IMR-90 (cell line): ENCODE data around the gene STX8. TPM values are rescaled to one million over a fixed set of nuclear protein-coding genes. Genes with fewer than 3 reads are reported as not detected.

Experiments
- ATAC-seq: fragments of 200-7000 bp; cut with Tn5 transposase; 2 replicates; pipeline ENCODE4 v1.9.1; 2020; ENCODE audit warnings: low read depth, mild to moderate bottlenecking, moderate library complexity
- BruUV-seq: library from RNA; stranded (reverse); fragments of 400-500 nt; replicated peaks from 2 replicates; lab custom pipeline; 2021; lab: Mats Ljungman, UMichigan
- CTCF ChIA-PET: fragments of 300-600 bp; formaldehyde crosslinking; extraction: SDS; loops from one replicate; lab custom pipeline; 2021; ENCODE audit warnings: antibody characterized with exemption; lab: Yijun Ruan, JAX
- POLR2A ChIA-PET: fragments of 300-600 bp; sonication (Branson Sonifier 250); formaldehyde crosslinking; loops from one replicate; lab custom pipeline; 2022; ENCODE audit warnings: antibody characterized with exemption; ENCODE audit not compliant: unreplicated experiment; lab: Charles Lee
- DNase-seq: peaks from one replicate; pipeline ENCODE4 v3.0.0; 2013
- H2AFZ ChIP-seq: replicated peaks from 2 replicates; pipeline ENCODE3; 2013; ENCODE audit warnings: low read length, mild to moderate bottlenecking; ENCODE audit not compliant: poor library complexity
- H2AK5ac ChIP-seq: 2 replicates; pipeline ENCODE4 v1.6.1; 2013; ENCODE audit warnings: low read depth, low read length, inconsistent platforms
- H2AK9ac ChIP-seq: replicated peaks from 2 replicates; pipeline ENCODE3; 2013; ENCODE audit warnings: mild to moderate bottlenecking, low read depth, low read length, moderate library complexity; ENCODE audit not compliant: poor library complexity
- H2BK120ac ChIP-seq: 2 replicates; pipeline ENCODE4 v1.6.1; 2013; ENCODE audit warnings: low read depth, low read length, inconsistent platforms
- H2BK15ac ChIP-seq: 3 replicates; pipeline ENCODE4 v1.6.1; 2013; ENCODE audit warnings: low read depth, low read length, inconsistent platforms
- H2BK20ac ChIP-seq: 2 replicates; pipeline ENCODE4 v1.6.1; 2013; ENCODE audit warnings: low read depth, mild to moderate bottlenecking, inconsistent platforms, low read length, moderate library complexity
- H2BK5ac ChIP-seq: 2 replicates; pipeline ENCODE4 v1.6.1; 2013; ENCODE audit warnings: mild to moderate bottlenecking, low read depth, low read length, inconsistent platforms; ENCODE audit not compliant: poor library complexity, severe bottlenecking
- H3K14ac ChIP-seq: replicated peaks from 2 replicates; pipeline ENCODE4 v1.6.1; 2013; ENCODE audit warnings: low read depth, low read length, inconsistent platforms
- H3K18ac ChIP-seq: 2 replicates; pipeline ENCODE4 v1.6.1; 2013; ENCODE audit warnings: low read depth, low read length, control low read depth
- H3K23ac ChIP-seq: 2 replicates; pipeline ENCODE4 v1.6.1; 2013; ENCODE audit warnings: low read depth, low read length, inconsistent platforms
- H3K27ac ChIP-seq: 2 replicates; pipeline ENCODE4 v1.5.1; 2013; ENCODE audit warnings: mild to moderate bottlenecking, control low read depth, low read length; ENCODE audit not compliant: insufficient read depth
- H3K27me3 ChIP-seq: 2 replicates; pipeline ENCODE4 v1.6.1; 2013; ENCODE audit warnings: low read length; ENCODE audit not compliant: control insufficient read depth, insufficient read depth
- H3K36me3 ChIP-seq: 2 replicates; pipeline ENCODE4 v1.6.1; 2013; ENCODE audit warnings: low read length, mixed read lengths; ENCODE audit not compliant: control insufficient read depth, insufficient read depth
- H3K4ac ChIP-seq: 2 replicates; pipeline ENCODE4 v1.6.1; 2013; ENCODE audit warnings: low read depth, low read length, inconsistent platforms
- H3K4me1 ChIP-seq: 2 replicates; pipeline ENCODE4 v1.6.1; 2013; ENCODE audit warnings: low read length, mixed read lengths; ENCODE audit not compliant: control insufficient read depth, insufficient read depth
- H3K4me2 ChIP-seq: 2 replicates; pipeline ENCODE4 v1.6.1; 2013; ENCODE audit warnings: low read depth, mild to moderate bottlenecking, control low read depth, low read length, moderate library complexity
- H3K4me3 ChIP-seq: 2 replicates; pipeline ENCODE4 v1.5.1; 2013; ENCODE audit warnings: low read depth, mild to moderate bottlenecking, control low read depth, low read length, moderate library complexity; ENCODE audit not compliant: insufficient read depth
- H3K56ac ChIP-seq: 2 replicates; pipeline ENCODE4 v1.6.1; 2013; ENCODE audit warnings: low read length, inconsistent platforms; ENCODE audit not compliant: insufficient read depth; ENCODE audit errors: extremely low read depth
- H3K79me1 ChIP-seq, 2 experiments: 2 replicates each; pipeline ENCODE4 v1.6.1; 2013; ENCODE audit warnings: low read length in 2 of 2, inconsistent platforms in 1 of 2, low read depth in 1 of 2
- H3K9ac ChIP-seq: 2 replicates; pipeline ENCODE4 v1.6.1; 2013; ENCODE audit warnings: low read depth, low read length, control low read depth
- H3K9me1 ChIP-seq: 2 replicates; pipeline ENCODE4 v1.6.1; 2013; ENCODE audit warnings: low read length, inconsistent platforms; ENCODE audit not compliant: insufficient read depth
- H3K9me3 ChIP-seq: 2 replicates; pipeline ENCODE4 v1.6.1; 2013; ENCODE audit warnings: low read length; ENCODE audit not compliant: control insufficient read depth, insufficient read depth
- H4K20me1 ChIP-seq: 2 replicates; pipeline ENCODE4 v1.6.1; 2013; ENCODE audit warnings: low read length, inconsistent platforms; ENCODE audit not compliant: insufficient read depth
- H4K5ac ChIP-seq: 2 replicates; pipeline ENCODE4 v1.6.1; 2013; ENCODE audit warnings: mild to moderate bottlenecking, low read depth, low read length, control low read depth
- H4K8ac ChIP-seq, 2 experiments: 2 replicates each; pipeline ENCODE4 v1.6.1; 2013; ENCODE audit warnings: low read depth in 2 of 2, low read length in 2 of 2, control low read depth in 1 of 2, inconsistent platforms in 1 of 2
- H4K91ac ChIP-seq: 2 replicates; pipeline ENCODE4 v1.6.1; 2013; ENCODE audit warnings: low read depth, low read length, inconsistent platforms; ENCODE audit not compliant: insufficient read depth
- BHLHE40 ChIP-seq: fragments of 150-350 bp; IDR thresholded peaks from 2 replicates; pipeline ENCODE4 v1.6.1; 2016; ENCODE audit warnings: mild to moderate bottlenecking, low read depth, low read length
- CEBPB ChIP-seq: IDR thresholded peaks from 2 replicates; pipeline ENCODE4 v1.6.1; 2012; ENCODE audit warnings: low read depth, low read length, improper control_type of control experiment
- FOS ChIP-seq: fragments of 150-350 bp; IDR thresholded peaks from 2 replicates; pipeline ENCODE4 v1.6.1; 2016; ENCODE audit warnings: low read depth, low read length
- POLR2A ChIP-seq: IDR thresholded peaks from 2 replicates; pipeline ENCODE4 v1.6.1; 2012; ENCODE audit warnings: mild to moderate bottlenecking, low read depth, low read length
- RCOR1 ChIP-seq: IDR thresholded peaks from 2 replicates; pipeline ENCODE4 v1.6.1; 2012; ENCODE audit warnings: mild to moderate bottlenecking, low read length, improper control_type of control experiment; ENCODE audit not compliant: insufficient replicate concordance
- RFX5 ChIP-seq: IDR thresholded peaks from 2 replicates; pipeline ENCODE4 v1.8.0; 2012; ENCODE audit warnings: low read depth, mild to moderate bottlenecking, low read length, moderate library complexity
- SMC3 ChIP-seq: fragments of 150-350 bp; IDR thresholded peaks from 2 replicates; pipeline ENCODE4 v1.6.1; 2016; ENCODE audit warnings: low read depth, mild to moderate bottlenecking, antibody characterized with exemption, low read length, moderate library complexity
- WGBS, 2 experiments: methylation state at CpG; one replicate each; pipeline versions ENCODE4 v1.1.5 to v1.1.7; 2013; ENCODE audit warnings: missing lambda C conversion rate in 2 of 2; ENCODE audit not compliant: insufficient read length in 1 of 2; ENCODE audit errors: extremely low coverage in 2 of 2; 5-methylcytosine and 5-hydroxymethylcytosine counted together
- dilution Hi-C: fragments of 300-500 bp; cut with HindIII; formaldehyde crosslinking; loops from one replicate; pipeline ENCODE4 v1.14.3; 2018; ENCODE audit warnings: low sequenced_read_pairs; ENCODE audit not compliant: unreplicated experiment
- in situ Hi-C: fragments of 300-500 bp; cut with MboI; formaldehyde crosslinking; loops from 3 replicates; pipeline ENCODE4 v1.14.3; 2019; ENCODE audit warnings: low sequenced_read_pairs, inconsistent platforms, mixed read lengths
- intact Hi-C: fragments of 100-400 bp; cut with micrococcal nuclease; formaldehyde crosslinking; loops from 2 replicates; pipeline ENCODE4 v1.10.0; 2022
- polyA plus RNA-seq, 3 experiments: library from polyadenylated mRNA; depleted of rRNA; stranded (reverse); fragments of >200 nt; gene quantifications; 2 replicates each; pipeline ENCODE4 v1.2.3, GENCODE V29; 2012; ENCODE audit warnings: low replicate concordance in 1 of 3
- total RNA-seq: library from RNA; depleted of rRNA; stranded (reverse); fragments of >200 nt; gene quantifications from 2 replicates; pipeline ENCODE4 v1.2.3, GENCODE V29; 2012
- TF ChIP-seq, protein P1 (sequence below): conservative IDR thresholded peaks from 2 replicates; pipeline ENCODE4 v1.5.1; 2012; ENCODE audit warnings: mild to moderate bottlenecking, low read depth, low read length, improper control_type of control experiment
- TF ChIP-seq, protein P2 (sequence below): fragments of 150-350 bp; IDR thresholded peaks from 2 replicates; pipeline ENCODE4 v1.6.1; 2016; ENCODE audit warnings: low read depth, mild to moderate bottlenecking, low read length, moderate library complexity, borderline replicate concordance

The STX8 gene
- total and polyA plus RNA-seq, 2 of the 4 experiments (the other 2 are of a cell fraction), result 26.5 to 47.0 TPM

DNA sequence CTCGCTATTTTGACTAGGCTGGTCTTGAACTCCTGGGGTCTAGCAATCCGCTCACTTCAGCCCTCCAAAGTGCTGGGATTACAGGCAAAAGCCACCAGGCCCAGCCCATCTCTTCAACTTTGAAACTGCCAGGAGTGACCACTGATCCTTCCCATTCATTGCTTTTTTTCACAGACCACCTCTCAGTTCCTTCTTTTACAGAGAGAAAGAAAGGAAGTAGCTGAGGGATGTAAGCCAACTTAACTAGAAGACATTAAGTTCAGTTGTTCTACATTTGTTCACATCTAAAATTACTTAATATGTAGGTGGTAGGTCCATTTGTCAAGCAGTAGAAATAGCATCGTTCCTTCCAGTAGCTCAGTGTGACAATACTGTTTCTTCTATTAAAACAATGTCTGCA is 219.8 kb downstream of the STX8 start:
- no peak overlapping the region for H3K9ac ChIP-seq
- ATAC-seq (no peak), DNase-seq (no peak)
- H3K79me1 ChIP-seq, result no peaks in the 10 kb centered on the region
- no CpG with 5 or more reads among the region's 3 CpGs for WGBS, 2 experiments
- H3K23ac ChIP-seq, result no peak overlapping the region
- no peak overlapping the region for H3K18ac ChIP-seq
- TF ChIP-seq RFX5 (no peak), CEBPB (no peak), BHLHE40 (no peak), RCOR1 (no peak), POLR2A (no peak), SMC3 (no peak), FOS (no peak)
- TF ChIP-seq, protein P1, sequence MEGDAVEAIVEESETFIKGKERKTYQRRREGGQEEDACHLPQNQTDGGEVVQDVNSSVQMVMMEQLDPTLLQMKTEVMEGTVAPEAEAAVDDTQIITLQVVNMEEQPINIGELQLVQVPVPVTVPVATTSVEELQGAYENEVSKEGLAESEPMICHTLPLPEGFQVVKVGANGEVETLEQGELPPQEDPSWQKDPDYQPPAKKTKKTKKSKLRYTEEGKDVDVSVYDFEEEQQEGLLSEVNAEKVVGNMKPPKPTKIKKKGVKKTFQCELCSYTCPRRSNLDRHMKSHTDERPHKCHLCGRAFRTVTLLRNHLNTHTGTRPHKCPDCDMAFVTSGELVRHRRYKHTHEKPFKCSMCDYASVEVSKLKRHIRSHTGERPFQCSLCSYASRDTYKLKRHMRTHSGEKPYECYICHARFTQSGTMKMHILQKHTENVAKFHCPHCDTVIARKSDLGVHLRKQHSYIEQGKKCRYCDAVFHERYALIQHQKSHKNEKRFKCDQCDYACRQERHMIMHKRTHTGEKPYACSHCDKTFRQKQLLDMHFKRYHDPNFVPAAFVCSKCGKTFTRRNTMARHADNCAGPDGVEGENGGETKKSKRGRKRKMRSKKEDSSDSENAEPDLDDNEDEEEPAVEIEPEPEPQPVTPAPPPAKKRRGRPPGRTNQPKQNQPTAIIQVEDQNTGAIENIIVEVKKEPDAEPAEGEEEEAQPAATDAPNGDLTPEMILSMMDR, result no peak
- TF ChIP-seq, protein P2, sequence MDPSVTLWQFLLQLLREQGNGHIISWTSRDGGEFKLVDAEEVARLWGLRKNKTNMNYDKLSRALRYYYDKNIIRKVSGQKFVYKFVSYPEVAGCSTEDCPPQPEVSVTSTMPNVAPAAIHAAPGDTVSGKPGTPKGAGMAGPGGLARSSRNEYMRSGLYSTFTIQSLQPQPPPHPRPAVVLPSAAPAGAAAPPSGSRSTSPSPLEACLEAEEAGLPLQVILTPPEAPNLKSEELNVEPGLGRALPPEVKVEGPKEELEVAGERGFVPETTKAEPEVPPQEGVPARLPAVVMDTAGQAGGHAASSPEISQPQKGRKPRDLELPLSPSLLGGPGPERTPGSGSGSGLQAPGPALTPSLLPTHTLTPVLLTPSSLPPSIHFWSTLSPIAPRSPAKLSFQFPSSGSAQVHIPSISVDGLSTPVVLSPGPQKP, result no peak
- H4K5ac ChIP-seq, result no peak overlapping the region
- H4K91ac ChIP-seq, result no peak overlapping the region
- no peaks in the 10 kb centered on the region for H3K36me3 ChIP-seq
- H3K4me2 ChIP-seq, result no peak overlapping the region
- no peak overlapping the region for H2BK5ac ChIP-seq
- no peak overlapping the region for H2AFZ ChIP-seq
- dilution Hi-C loops, result no loop called here
- no peak overlapping the region for H3K4ac ChIP-seq
- no peaks in the 10 kb centered on the region for H3K27me3 ChIP-seq
- no peak overlapping the region for H2AK5ac ChIP-seq
- H3K27ac ChIP-seq, result no peak overlapping the region
- no peak overlapping the region for H2AK9ac ChIP-seq
- no peak overlapping the region for H2BK120ac ChIP-seq
- no peak overlapping the region for H2BK20ac ChIP-seq
- no peaks in the 10 kb centered on the region for H3K4me1 ChIP-seq
- H3K9me1 ChIP-seq, result 0 out of 2 replicates have a peak, but pooled peaks cover 2% of the 10 kb centered on the region
- intact Hi-C loops, result no loop called here
- CTCF ChIA-PET, result no interaction called here
- no peak overlapping the region for H3K4me3 ChIP-seq
- no peak overlapping the region for H3K14ac ChIP-seq
- H2BK15ac ChIP-seq, result no peak overlapping the region
- POLR2A ChIA-PET, result no interaction called here
- H4K8ac ChIP-seq, result no peak overlapping the region
- no peak overlapping the region for H3K56ac ChIP-seq
- no peaks in the 10 kb centered on the region for H3K9me3 ChIP-seq
- BruUV-seq, result no TSS peak
- H4K20me1 ChIP-seq, result peaks cover 4% of the 10 kb centered on the region; the same call in 1 of the 2 replicates
- in situ Hi-C loops, result no loop called here
